GM18867 (cell line): Measurements from ENCODE around the gene AKR1B15.
"Not testable (repeated sequence)": the region's sequence is repeated elsewhere in the genome, so short reads cannot be mapped to it uniquely, and the experiment has no call there.

Experiments used
- ATAC-seq: cut with Tn5 transposase; IDR thresholded peaks from one replicate; pipeline ENCODE4 v1.9.1; 2021; ENCODE audit warnings: mild to moderate bottlenecking, moderate library complexity; ENCODE audit not compliant: unreplicated experiment

Gene AKR1B15

DNA sequence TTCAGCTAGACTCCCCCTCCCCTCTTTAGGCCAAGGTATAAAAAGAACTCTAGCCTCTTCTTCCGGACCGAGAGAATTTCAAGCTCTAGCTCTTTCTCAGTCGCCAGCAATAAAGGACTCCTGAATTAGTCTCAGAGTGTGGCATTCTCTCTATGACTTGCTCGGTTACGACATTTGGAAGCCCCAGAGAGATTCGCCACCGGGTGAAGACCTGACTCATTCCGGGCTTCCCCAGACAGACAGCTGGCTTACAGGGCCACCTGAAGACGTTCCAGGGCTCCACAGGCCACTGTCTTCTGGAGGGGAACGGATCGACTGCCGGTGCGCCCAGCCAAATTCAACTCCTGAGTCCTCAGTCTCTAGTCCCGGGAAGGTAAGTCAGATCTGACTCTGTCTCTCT, at the start of gene AKR1B15:
Gene AKR1B15 (plus strand): TSS at position 234 of the 400 bp plus-strand sequence. CDS start 15,510 bp downstream, outside the sequence.
- ATAC-seq: peak; percentile 94

DNA sequence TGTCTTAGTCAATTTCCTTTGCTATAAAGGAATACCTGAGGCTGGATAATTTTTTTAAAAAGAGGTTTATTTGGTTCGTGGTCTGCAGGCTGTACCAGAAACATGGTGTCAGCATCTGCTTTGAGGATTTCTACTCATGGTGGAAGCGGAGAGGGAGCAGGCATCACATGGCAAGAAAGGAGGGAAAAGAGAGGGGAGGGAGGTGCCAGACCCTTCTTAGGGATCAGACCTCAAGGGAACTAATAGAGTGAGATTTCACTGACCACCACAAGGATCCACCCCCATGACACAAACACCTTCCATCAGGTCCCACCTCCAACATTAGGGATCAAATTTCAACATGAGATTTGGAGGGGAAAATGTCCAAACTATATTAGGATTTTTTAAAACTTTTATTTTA, 48.5 kb upstream of the AKR1B15 start:
- no peak for ATAC-seq

DNA sequence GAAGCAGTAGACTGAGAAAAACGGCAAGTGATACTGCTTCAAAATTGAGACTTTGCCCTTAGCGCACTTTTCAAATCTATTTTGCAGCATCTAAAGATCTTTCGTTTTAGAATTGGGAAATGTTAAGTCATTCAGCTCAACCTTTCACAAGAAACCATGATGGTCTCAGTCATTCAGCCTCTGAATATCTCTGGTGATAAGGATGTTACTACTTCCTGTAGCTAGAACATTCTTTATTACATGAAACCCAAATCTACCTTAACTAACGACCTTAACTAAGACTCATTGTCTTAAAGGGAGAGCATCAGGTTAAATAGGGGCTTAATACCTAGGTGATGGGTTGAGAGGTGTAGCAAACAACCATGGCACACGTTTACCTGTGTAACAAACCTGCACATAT, 47.9 kb upstream of the AKR1B15 start:
- no peak for ATAC-seq

DNA sequence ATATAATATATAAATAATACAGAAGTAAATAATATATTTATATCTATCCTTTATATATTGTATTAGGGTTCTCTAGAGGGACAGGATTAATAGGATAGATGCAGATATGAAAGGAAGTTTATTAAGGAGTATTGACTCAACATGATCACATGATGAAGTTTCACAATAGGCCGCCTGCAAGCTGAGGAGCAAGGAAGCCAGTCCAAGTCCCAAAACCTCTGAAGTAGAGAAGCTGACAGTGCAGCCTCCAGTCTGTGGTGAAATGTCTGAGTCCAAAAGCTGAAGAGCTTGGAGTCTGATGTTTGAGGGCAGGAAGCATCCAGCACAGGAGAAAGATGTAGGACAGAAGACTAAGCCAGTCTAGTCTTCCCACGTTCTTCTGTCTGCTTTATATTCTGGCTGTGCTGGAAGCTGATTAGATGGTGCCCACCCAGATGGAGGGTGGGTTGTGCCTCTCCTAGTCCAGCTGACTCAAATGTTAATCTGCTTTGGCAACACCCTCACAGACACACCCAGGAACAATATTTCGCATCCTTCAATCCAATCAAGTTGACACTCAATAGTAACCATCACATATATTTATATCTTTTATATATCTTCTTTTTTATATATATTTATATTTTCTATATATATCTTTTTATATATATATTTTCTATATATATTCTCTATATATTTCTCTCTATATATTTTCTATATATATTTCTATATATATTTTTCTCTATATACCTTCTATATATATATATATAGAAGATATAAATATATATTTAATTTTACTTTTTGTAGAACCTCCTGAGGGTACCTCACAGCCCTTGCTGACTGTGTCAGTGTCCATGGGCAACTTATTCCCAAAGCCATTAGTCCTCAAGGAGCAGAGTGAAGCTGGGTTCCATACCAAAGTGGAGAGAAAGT, 46.2 kb upstream of the AKR1B15 start:
- ATAC-seq: no peak

DNA sequence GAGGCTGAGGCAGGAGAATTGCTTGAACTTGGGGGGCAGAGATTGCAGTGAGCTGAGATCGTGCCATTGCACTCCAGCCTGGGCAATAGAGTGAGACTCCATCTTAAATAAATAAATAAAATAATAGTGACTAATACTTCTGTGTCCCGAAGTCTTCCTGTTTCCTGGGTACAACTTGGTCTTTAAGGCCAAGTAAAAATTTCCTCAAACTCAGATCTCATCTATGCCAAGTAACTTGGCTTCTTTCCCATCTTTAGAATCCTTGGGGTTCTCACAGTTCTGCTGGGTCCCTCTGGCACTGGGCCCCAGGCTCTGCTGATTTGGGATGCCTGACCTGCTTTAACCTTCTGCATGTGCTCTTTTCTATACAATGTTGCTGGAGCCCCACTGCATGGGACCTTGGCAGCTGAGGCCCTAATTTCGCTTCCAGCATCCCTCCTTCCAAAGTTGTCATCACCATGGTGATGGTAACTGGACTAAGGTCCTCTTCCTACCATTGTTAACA, 44.2 kb upstream of the AKR1B15 start:
- no peak for ATAC-seq

DNA sequence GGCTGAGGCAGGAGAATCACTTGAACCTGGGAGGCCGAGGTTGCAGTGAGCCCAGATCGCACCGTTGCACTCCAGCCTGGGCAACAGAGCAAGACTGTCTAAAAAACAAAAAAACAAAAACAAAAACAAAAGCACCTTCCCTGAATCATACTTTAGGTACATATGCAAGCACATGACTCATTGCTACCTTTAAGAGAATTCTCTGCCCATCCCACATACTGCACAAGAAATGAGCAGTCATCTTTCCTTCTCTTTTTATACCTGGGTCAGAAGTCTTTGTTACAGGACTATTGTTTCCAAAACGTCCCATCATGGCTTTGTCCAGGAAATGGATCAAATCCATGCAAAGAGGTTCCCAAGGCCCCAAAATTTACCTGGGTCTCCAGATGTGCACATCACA, 43.1 kb upstream of the AKR1B15 start:
- no peak for ATAC-seq

DNA sequence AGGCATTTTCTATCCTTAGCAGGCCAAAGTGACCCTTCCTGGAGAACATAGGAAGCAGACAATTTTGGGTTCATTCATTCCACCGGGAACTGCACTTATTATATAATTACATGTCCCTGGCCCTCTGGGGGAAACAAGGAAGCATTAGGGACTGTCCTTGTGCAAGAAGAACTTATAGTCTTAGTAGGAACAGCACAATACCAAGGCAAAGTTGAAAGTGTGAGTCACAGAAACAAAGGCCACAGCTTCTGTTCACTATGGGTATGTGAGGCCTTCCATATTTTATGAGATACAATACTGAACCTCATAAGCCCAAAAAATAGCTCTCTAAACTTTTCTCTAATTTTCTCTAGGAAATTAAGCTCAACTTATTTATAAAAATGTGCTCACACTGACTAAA, 39.9 kb upstream of the AKR1B15 start:
- ATAC-seq: no peak

DNA sequence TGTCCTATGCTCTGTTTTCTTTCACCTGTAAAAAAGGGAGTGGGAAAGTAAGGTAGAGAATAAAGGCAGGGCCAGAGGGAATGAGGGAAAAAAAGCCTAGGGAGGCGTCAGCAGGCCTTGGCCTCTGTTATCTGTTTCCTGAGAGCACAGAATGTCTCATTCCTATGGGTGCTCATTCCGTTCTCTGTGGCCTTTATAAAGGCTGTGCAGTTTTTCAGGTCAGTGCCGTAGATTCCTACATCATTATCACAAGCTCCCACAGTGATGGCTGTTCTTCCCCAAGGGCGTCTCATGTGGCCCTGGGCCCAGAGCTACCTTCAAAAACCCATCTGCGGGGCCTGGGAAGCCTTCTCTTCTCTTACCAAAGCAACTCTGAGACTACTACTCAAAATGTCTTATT, 38.3 kb upstream of the AKR1B15 start:
- ATAC-seq: no peak

DNA sequence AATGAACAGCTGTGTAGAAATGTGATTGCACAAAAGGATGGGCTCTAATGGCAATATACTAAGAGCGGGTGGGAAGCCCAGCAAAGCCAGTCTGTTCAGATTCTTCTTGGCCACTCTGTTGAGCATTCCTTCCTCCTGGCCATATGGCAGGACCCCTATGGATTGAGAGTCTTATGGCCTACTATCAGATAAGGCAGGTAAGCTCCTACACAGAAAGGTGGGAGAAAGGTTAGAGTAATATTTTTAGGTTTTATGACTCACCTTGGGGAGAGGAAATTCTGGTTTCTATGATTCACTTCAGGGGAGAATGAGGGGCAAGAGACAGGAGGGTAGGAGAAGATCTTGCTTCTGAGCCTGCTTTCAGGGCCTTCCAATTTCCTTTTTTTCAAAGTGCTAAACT, 36.6 kb upstream of the AKR1B15 start:
- no peak for ATAC-seq

DNA sequence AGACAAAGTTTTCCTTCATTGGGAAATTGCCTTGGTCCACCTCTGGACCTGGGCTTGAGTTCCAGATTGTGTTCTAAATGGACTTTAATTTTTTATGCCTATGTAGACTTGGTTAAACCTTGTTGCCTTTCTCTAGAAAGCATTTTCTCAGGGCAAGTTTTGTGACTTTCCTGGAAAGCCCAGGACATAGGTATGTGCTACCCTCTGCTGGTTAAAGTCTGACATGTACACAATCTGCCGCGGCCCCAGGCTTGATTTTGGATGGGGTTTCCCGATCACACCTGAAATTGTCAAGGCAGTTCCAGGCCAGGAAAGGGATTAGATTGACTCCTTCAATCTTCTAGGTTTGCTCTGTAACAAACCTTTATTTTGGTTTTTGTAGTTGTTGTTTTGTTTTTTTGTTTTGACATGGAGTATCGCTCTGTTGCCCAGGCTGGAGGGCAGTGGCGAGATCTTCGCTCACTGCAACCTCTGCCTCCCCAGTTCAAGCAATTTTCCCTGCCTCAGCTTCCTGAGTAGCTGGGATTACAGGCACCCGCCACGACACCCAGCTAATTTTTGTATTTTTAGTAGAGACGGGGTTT, 35.6 kb upstream of the AKR1B15 start:
- peak; percentile 64 for ATAC-seq

DNA sequence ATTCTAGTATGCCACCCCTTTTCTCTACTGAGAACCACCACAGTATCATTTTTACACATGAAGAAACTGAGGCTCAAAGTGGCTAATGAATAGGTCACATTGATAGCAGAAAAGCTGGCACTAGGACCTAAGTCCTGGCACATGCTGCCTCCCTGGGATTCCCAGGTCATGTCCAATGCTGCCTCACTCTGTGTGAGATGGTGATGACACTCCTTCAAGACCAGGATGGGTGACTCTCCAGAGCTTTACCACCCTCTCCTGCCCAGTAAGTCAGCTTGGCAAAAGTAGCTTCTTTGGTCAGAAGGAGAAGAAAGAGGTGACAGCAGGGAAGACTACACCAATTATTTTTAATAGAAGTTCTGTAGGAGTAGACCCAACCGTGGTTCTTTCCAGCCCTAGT, 34.8 kb upstream of the AKR1B15 start:
- no peak for ATAC-seq

DNA sequence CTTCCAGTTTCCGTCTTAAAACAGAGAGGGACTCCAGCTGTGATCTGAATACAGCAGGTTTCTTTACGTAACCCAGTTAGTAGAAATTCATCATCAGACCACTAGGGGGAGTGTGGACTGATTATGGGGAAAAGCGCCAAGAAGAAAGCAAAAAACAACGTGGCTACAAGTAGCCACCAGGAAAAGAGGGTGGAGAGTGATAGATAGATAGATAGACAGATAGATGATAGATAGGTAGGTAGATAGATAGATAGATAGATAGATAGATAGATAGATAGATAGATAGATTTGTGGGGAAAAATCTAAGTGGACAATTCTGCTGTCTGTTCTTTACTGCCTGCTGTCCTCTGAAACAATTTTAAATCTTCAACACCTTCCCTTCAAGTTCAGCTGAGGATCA, 34.2 kb upstream of the AKR1B15 start:
- peak; percentile 71 for ATAC-seq

DNA sequence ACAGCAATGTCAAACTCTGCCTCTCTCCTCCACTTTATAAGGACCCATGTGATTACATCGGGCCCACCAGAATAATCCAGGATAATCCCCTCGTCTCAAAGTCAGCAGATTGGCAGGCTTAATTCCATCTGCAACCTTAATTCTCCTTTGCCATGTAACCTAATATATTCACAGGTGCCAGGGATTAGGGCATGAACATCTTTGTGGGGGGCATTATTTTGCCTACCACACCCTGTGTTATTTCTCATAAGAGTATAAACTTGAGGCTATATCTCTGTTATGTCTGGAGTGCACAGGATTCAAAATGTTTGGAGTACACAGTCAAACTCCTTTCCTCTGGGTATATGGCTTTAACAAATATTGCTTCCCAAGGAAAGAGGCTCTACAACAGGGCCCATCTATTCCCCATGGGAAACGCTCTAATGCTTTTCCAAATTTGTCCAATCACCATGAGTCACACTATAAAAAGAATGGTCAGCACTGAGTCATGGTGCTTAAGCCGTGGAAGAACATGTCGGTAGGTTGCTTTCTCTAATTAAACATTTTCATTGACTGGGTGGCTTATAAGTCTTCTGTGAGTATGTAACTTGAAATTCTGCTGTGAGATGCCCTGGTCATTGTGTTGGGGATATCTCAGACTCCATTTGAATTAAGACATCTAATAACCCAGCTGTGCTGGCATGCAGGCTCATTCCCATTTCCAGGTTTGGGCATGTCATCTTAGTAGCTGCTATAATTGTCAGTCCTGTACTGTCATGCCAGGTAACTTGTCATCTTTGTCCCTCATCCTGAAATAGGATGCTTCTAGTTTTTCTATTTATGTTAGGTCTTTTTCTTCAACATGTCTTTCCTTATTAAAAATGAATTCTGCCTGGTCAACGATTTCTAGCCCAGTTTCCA, 33.1 kb upstream of the AKR1B15 start:
- no peak for ATAC-seq

DNA sequence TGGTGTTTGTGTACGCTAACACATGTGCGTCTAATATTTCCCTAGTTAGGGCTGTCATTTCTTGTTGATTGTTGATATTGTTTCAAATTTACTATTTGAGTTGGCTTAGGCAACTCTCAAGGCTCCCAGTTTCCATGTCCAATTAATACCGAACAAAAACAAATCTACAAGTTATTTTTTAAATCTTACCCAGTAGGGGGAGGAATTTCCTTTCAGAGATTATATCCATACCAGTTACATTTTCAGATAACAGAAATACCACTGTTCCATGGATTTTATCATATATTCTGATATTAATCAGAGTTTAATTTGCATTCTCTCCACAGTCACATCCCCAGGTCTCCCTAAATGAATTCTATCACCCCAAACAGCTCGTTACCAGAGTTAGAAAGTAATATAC, 28.8 kb upstream of the AKR1B15 start:
- no peak for ATAC-seq

DNA sequence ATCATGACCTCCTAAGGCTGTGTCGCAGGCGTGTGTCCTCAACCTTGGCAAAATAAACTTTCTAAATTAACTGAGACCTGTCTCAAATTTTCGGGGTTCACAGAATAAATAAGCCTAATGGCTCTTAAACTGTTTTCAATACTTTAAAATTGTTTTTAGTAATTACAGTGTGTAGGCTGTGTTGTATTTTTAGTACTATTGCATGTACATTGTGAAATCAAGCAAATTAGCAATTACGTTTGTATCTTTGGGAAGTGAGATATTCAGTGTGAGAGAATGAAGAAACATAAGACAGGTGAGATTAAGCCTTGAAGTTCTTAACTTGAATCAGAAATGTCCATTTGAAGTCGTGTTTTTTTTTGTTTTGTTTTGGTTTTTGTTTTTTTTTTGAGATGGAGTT, 26.3 kb upstream of the AKR1B15 start:
- no peak for ATAC-seq

DNA sequence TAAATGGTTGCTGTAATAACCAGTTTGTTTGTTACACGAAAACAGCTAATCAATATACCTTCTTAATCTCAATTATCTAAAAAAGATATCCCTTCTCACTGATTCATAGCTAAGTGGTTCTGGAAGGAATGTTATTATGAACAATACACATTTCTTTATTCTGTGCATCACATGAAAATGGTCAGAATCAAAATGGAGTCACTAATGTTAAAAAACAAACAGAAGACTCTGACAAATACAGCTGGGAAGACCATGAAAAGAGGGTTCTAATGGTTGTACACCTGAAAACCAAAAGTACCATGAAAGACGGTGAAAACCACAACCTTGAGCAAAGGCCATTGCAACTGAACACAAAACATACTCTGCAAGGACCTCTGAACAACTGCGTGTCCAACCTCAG, 23.5 kb upstream of the AKR1B15 start:
- ATAC-seq: not testable (repeated sequence)

DNA sequence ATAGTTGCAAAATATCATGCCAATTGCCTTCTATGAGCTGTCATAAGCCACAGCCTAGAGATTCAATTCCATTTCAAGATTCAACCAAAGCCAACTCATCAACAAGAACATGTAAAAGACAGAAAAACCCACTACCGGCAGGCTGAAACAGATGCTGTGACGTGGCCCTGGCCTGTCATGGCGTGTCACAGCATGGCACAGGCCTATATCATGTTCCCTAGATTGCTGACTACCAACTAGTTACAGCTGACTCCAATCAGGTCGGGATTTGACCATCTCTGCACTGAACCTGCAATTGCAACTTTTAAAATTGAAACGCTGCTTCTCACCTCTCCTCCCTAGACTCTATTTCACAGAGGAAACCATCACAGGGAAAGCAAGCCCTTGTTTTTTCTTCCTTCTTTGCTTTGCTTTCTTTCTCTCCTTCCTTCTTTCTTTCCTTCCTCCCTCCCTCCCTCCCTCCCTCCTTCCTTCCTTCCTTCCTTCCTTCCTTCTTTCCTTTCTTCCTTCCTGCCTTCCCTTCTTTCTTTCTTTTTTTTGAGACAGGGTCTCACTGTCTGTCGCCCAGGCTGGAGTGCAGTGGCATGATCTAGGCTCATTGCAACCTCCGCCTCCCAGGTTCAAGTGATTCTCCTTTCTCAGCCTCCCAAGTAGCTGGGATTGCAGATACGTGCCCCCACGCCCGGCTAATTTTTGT, 22.2 kb upstream of the AKR1B15 start:
- ATAC-seq: not testable (repeated sequence)

DNA sequence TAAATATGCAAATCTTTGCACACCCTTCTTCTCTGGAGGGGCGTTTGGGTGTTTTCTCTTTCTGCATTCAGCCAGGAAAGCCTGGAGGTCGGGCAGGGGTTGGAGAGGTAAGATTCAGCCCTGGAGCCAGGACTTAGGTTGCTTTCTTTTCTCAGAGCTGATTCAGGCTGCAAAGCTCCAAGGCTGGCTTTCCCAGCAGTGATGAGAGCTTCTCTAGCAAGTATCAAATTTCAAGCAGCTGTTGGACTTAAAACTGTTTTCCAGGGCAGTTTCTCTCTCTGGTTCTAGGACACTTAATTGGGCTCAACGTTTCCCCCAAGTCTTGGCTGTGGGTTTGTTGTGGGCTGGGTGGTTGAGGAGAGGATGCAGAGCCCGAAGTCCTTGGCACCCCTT, 20.9 kb upstream of the AKR1B15 start:
- no peak for ATAC-seq

DNA sequence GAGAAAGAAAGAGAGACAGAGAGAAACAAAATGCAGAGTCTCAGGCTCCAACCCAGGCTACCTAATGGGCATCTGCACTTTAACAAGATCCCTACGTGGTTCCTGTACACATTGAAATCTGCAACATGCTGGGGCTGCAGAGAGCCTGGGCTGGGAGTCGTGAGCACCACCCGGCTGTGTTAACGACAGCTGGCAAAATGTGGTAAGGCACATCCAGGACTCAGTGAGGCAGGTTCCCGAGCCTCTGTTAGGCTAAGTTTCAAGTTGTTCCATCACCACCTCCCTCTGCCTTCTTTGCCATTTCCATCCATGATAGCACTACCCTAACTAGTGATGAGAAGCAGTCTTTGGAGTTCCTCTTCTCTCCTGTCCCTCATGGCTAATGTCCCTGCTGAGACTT, 20.2 kb upstream of the AKR1B15 start:
- no peak for ATAC-seq

DNA sequence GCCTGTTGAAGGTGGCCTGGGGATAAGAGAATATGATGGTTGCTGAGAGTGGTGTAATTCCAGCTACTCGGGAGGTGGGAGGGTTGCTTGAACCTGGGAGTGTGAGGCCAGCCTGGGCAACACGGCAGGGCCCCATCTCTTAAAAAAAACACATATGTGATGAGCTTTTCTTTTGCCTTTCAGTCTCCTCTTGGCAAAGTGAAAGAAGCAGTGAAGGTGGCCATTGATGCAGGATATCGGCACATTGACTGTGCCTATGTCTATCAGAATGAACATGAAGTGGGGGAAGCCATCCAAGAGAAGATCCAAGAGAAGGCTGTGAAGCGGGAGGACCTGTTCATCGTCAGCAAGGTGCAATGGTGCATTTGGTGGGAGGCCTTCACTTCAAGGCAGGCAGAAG, 18.4 kb upstream of the AKR1B15 start:
- ATAC-seq: no peak
